HCT116 (cell line): Measurements from ENCODE around the gene PDGFD. TPM values are rescaled to one million over a fixed set of nuclear protein-coding genes. Genes with fewer than 3 reads are reported as not detected.

Source experiments
- ATAC-seq: fragments of 200-7000 bp; cut with Tn5 transposase; 2 replicates; pipeline ENCODE4 v1.9.1; 2020; ENCODE audit warnings: mild to moderate bottlenecking, moderate library complexity
- BruUV-seq: library from RNA; stranded (reverse); fragments of 400-500 nt; replicated peaks from 2 replicates; lab custom pipeline; 2021; lab: Mats Ljungman, UMichigan
- CTCF ChIA-PET: fragments of 300-600 bp; sonication (Branson Sonifier 250); formaldehyde crosslinking; loops from one replicate; lab custom pipeline; 2021; ENCODE audit warnings: antibody characterized with exemption; lab: Charles Lee
- POLR2A ChIA-PET: fragments of 300-600, 350-600 bp; sonication (Branson Sonifier 250); formaldehyde crosslinking; loops from one replicate; lab custom pipeline; 2021; ENCODE audit warnings: antibody characterized with exemption; lab: Charles Lee
- RAD21 ChIA-PET, 2 experiments: fragments of 300-600 bp; sonication (Branson Sonifier 250); formaldehyde crosslinking; loops; one replicate each; lab custom pipeline; 2023; ENCODE audit warnings: low total read pairs in 2 of 2; ENCODE audit not compliant: uncharacterized antibody in 2 of 2, unreplicated experiment in 2 of 2, low non-redundant PET in 1 of 2; lab: Charles Lee
- DNase-seq: peaks from one replicate; pipeline ENCODE4 v3.0.0-alpha.2; 2010; ENCODE audit warnings: low read depth, low spot score
- H2AFZ ChIP-seq: fragments of 200-600 bp; shearing (Covaris generic), sonication (generic); 2 replicates; pipeline ENCODE4 v1.6.1; 2017; ENCODE audit warnings: low read depth, mixed run types, mixed read lengths, antibody characterized with exemption, low read length; ENCODE audit not compliant: poor library complexity, severe bottlenecking
- H3K27ac ChIP-seq: 2 replicates; pipeline ENCODE4 v1.5.1; 2012; ENCODE audit warnings: low read depth, low read length
- H3K27me3 ChIP-seq: fragments of 200-600 bp; sonication (generic); 2 replicates; pipeline ENCODE4 v1.6.1; 2016; ENCODE audit warnings: mixed run types, low read length, mixed read lengths; ENCODE audit not compliant: insufficient read depth
- H3K36me3 ChIP-seq, 2 experiments: fragments of 200-500 bp in 1 of 2; fragments of 200-600 bp in 1 of 2; sonication (Bioruptor generic) in 1 of 2; sonication (generic) in 1 of 2; 2 replicates each; pipeline versions ENCODE4 v1.5.1 to v1.6.1; 2014 to 2016; ENCODE audit warnings: low read length in 2 of 2, inconsistent platforms in 1 of 2, mixed read lengths in 1 of 2, mixed run types in 1 of 2; ENCODE audit not compliant: insufficient read depth in 2 of 2, control insufficient read depth in 1 of 2
- H3K4me1 ChIP-seq, 2 experiments: fragments of 200-600 bp in 1 of 2; sonication (generic) in 1 of 2; 2 replicates each; pipeline versions ENCODE4 v1.5.1 to v1.6.1; 2012 to 2017; ENCODE audit warnings: low read length in 2 of 2, inconsistent platforms in 1 of 2, mild to moderate bottlenecking in 1 of 2, mixed read lengths in 1 of 2, mixed run types in 1 of 2, moderate library complexity in 1 of 2; ENCODE audit not compliant: insufficient read depth in 2 of 2, control insufficient read depth in 1 of 2
- H3K4me2 ChIP-seq: fragments of 200-600 bp; sonication (generic); 2 replicates; pipeline ENCODE4 v1.6.1; 2017; ENCODE audit warnings: mixed run types, low read length, mixed read lengths
- H3K4me3 ChIP-seq, 2 experiments: fragments of 200-600 bp in 1 of 2; sonication (generic) in 1 of 2; replicated peaks in 1 of 2; 2 replicates each; pipeline ENCODE4 v1.5.1; 2011 to 2016; ENCODE audit warnings: low read length in 2 of 2, control low read depth in 1 of 2, low read depth in 1 of 2, mild to moderate bottlenecking in 1 of 2, mixed read lengths in 1 of 2, mixed run types in 1 of 2
- H3K79me2 ChIP-seq: fragments of 200-600 bp; sonication (generic); 2 replicates; pipeline ENCODE4 v1.6.1; 2017; ENCODE audit warnings: mild to moderate bottlenecking, mixed run types, low read length, moderate library complexity, mixed read lengths; ENCODE audit not compliant: insufficient read depth
- H3K9ac ChIP-seq: fragments of 200-600 bp; sonication (generic); 2 replicates; pipeline ENCODE4 v1.6.1; 2016; ENCODE audit warnings: low read length, mixed read lengths
- H3K9me2 ChIP-seq: fragments of 200-600 bp; sonication (generic), shearing (Covaris generic); 2 replicates; pipeline ENCODE4 v1.6.1; 2017; ENCODE audit warnings: mixed run types, mild to moderate bottlenecking, moderate library complexity; ENCODE audit not compliant: insufficient read depth
- H3K9me3 ChIP-seq, 2 experiments: fragments of 200-500 bp in 1 of 2; fragments of 200-600 bp in 1 of 2; sonication (Bioruptor generic) in 1 of 2; sonication (generic) in 1 of 2; 2 replicates each; pipeline ENCODE4 v1.6.1; 2014 to 2017; ENCODE audit warnings: low read length in 2 of 2, mixed read lengths in 2 of 2, inconsistent platforms in 1 of 2, low read depth in 1 of 2, mild to moderate bottlenecking in 1 of 2, mixed run types in 1 of 2, moderate library complexity in 1 of 2; ENCODE audit not compliant: control insufficient read depth in 1 of 2, insufficient read depth in 1 of 2
- H4K20me1 ChIP-seq: fragments of 200-600 bp; sonication (generic), shearing (Covaris generic); 2 replicates; pipeline ENCODE4 v1.6.1; 2017; ENCODE audit warnings: mixed run types, mild to moderate bottlenecking, moderate library complexity; ENCODE audit not compliant: insufficient read depth
- ATF3 ChIP-seq: IDR thresholded peaks from 2 replicates; pipeline ENCODE4 v1.6.1; 2012
- CBX3 ChIP-seq: IDR thresholded peaks from 2 replicates; pipeline ENCODE4 v1.6.1; 2012; ENCODE audit warnings: low read depth
- CTCF ChIP-seq, 3 experiments: fragments of 200-600 bp in 1 of 3; sonication (generic) in 1 of 3; IDR thresholded peaks in 2 of 3; conservative IDR thresholded peaks in 1 of 3; 2 replicates each; pipeline ENCODE4 v1.5.1; 2012 to 2017; ENCODE audit warnings: low read depth in 2 of 3, low read length in 2 of 3, antibody characterized with exemption in 1 of 3, borderline replicate concordance in 1 of 3, control low read depth in 1 of 3, mild to moderate bottlenecking in 1 of 3, mixed read lengths in 1 of 3, mixed run types in 1 of 3, moderate library complexity in 1 of 3; ENCODE audit not compliant: insufficient read depth in 1 of 3
- EGR1 ChIP-seq: IDR thresholded peaks from 2 replicates; pipeline ENCODE4 v1.6.1; 2012; ENCODE audit warnings: low read depth
- EZH2 ChIP-seq: fragments of 200-600 bp; sonication (generic); IDR thresholded peaks from 2 replicates; pipeline ENCODE4 v1.6.1; 2017; ENCODE audit warnings: antibody characterized with exemption, mixed run types
- EZH2phosphoT487 ChIP-seq: fragments of 200-600 bp; IDR thresholded peaks from 2 replicates; pipeline ENCODE4 v1.6.1; 2018; ENCODE audit warnings: antibody characterized with exemption, borderline replicate concordance
- RAD21 ChIP-seq: IDR thresholded peaks from 2 replicates; pipeline ENCODE4 v1.6.1; 2012; ENCODE audit warnings: low read depth, mild to moderate bottlenecking
- SRF ChIP-seq: IDR thresholded peaks from 2 replicates; pipeline ENCODE4 v1.6.1; 2012; ENCODE audit warnings: low read depth
- TCF7L2 ChIP-seq: IDR thresholded peaks from 2 replicates; pipeline ENCODE4 v1.7.0; 2011; ENCODE audit warnings: borderline replicate concordance, inconsistent platforms; ENCODE audit not compliant: insufficient read depth, insufficient read length; ENCODE audit errors: extremely low read depth
- intact Hi-C: fragments of 100-400 bp; cut with micrococcal nuclease; formaldehyde crosslinking; loops from 2 replicates; pipeline ENCODE4 v1.10.0; 2022
- total RNA-seq: library from RNA; stranded (reverse); gene quantifications from one replicate; pipeline ENCODE4 v1.2.1, GENCODE V29; 2021; ENCODE audit not compliant: unreplicated experiment

The PDGFD gene
- total RNA-seq, 1 experiment from 2014 or later, result 0.34 TPM

- no peak for TF ChIP-seq CTCF (IDR thresholded peaks at IDR 0.05 in 2 of 3, conservative IDR thresholded peaks at IDR 0.05 in 1 of 3; ENCODE audit: borderline replicate concordance in 1 of 3, insufficient read depth in 1 of 3, low read depth in 2 of 3, low read length in 2 of 3)
Observed at GRCh38 chr11:103988595-103988969, 175.4 kb downstream of the PDGFD start (continued).

GRCh38 chr11:103987629-103988594 lies 176.0 kb downstream of the PDGFD start:
- Histone ChIP-seq H3K27ac (no peak overlapping the region), H3K4me3 (no peak overlapping the region), H3K79me2 (no peaks in the 10 kb centered on the region), H3K9me2 (no peaks in the 10 kb centered on the region), H3K9me3 (no peaks in the 10 kb centered on the region), H3K4me1 (no peaks in the 10 kb centered on the region), H3K9ac (no peak overlapping the region), H3K27me3 (no peaks in the 10 kb centered on the region), H4K20me1 (no peaks in the 10 kb centered on the region), H3K36me3 (no peaks in the 10 kb centered on the region), H3K4me2 (no peak overlapping the region), H2AFZ (no peak overlapping the region)
- BruUV-seq, result no TSS peak
- POLR2A ChIA-PET, result no interaction called here
- ATAC-seq, result no peak
- intact Hi-C loops, result no loop called here
- TF ChIP-seq RAD21 (no peak), EZH2 (no peak), EGR1 (no peak), SRF (no peak), EZH2phosphoT487 (no peak), TCF7L2 (no peak), ATF3 (no peak), CBX3 (no peak)
- RAD21 ChIA-PET, result no interaction called here
- DNase-seq, result no peak
- CTCF ChIA-PET, result no interaction called here
